Ascending aorta (tissue), 2 donors: Measurements from ENCODE around the gene TRMT11. TPM values are rescaled to one million over a fixed set of nuclear protein-coding genes. Genes with fewer than 3 reads are reported as not detected.
A peak's percentile ranks its signal among the peaks of the same experiment; 100 is the strongest.

Experiments
- DNase-seq, 2 donors: peaks; one replicate each; pipeline ENCODE4 v3.0.0-alpha.2; 2019; ENCODE audit warnings: low spot score in 2 of 2
- H3K27ac ChIP-seq, 2 donors: fragments of 200-600 bp; sonication (generic); one replicate each; pipeline ENCODE4 v1.5.1; 2016 to 2017; ENCODE audit warnings: mild to moderate bottlenecking in 1 of 2
- H3K27me3 ChIP-seq: fragments of 200-600 bp; sonication (generic); one replicate; pipeline ENCODE4 v1.5.1; 2017
- H3K36me3 ChIP-seq, 2 donors: fragments of 200-600 bp; sonication (generic); one replicate each; pipeline ENCODE4 v1.5.1; 2016
- H3K4me1 ChIP-seq, 2 donors: fragments of 200-600 bp; sonication (generic); one replicate each; pipeline ENCODE4 v1.5.1; 2016 to 2017; ENCODE audit warnings: mild to moderate bottlenecking in 1 of 2
- H3K4me3 ChIP-seq, 2 donors: fragments of 200-600 bp; sonication (generic); one replicate each; pipeline ENCODE4 v1.5.1; 2016 to 2017; ENCODE audit warnings: mild to moderate bottlenecking in 1 of 2
- H3K9me3 ChIP-seq, 2 donors: fragments of 200-600 bp; sonication (generic); one replicate each; pipeline ENCODE4 v1.5.1; 2016
- CTCF ChIP-seq, 3 experiments: fragments of 200-600 bp in 2 of 3; fragments of 450-650 bp in 1 of 3; sonication (generic) in 2 of 3; IDR thresholded peaks; one replicate each; pipeline ENCODE4 v1.5.1; 2016 to 2019; ENCODE audit warnings: antibody characterized with exemption in 3 of 3, mild to moderate bottlenecking in 1 of 3, moderate library complexity in 1 of 3
- intact Hi-C: fragments of 100-400 bp; cut with DNase I; formaldehyde crosslinking; loops from one replicate; pipeline ENCODE4 v1.15.1; 2023
- total RNA-seq: library from RNA; depleted of rRNA; stranded (reverse); fragments of >200 nt; gene quantifications from one replicate; pipeline ENCODE4 v1.1.0, GENCODE V29; 2016

Gene TRMT11
- total RNA-seq, 1 donor from 2014 or later = 44.6 TPM

- Histone ChIP-seq H3K4me1 (peaks cover 0 to 3% of the 10 kb centered on the region in 2 donors), H3K27me3 (no peaks in the 10 kb centered on the region), H3K27ac (peak overlapping the region; percentile 87 to 88), H3K36me3 (no peaks in the 10 kb centered on the region), H3K9me3 (no peaks in the 10 kb centered on the region), H3K4me3 (peak overlapping the region; percentile 74 to 83)
- intact Hi-C loops = loop anchor here (10.0 kb wide), 1 partner anchor 832 kb away; the partner anchor contains the start of gene TPD52L1
- no peak for TF ChIP-seq CTCF (IDR thresholded peaks at IDR 0.05)
- DNase-seq = no peak
These were observed 782 bp downstream of the TRMT11 start for GRCh38 chr6:125987026-125987617.

- peaks cover 0 to 3% of the 10 kb centered on the region in 2 donors for H3K4me1 ChIP-seq
These were observed 1.9 kb downstream of the TRMT11 start for GRCh38 chr6:125988280-125988679.

GRCh38 chr6:125989631-125990030 lies 3.3 kb downstream of the TRMT11 start:
- no peak for DNase-seq
- no peak for TF ChIP-seq CTCF (IDR thresholded peaks at IDR 0.05)
- Histone ChIP-seq H3K9me3 (no peaks in the 10 kb centered on the region), H3K4me1 (peaks cover 0 to 3% of the 10 kb centered on the region in 2 donors), H3K27ac (no peak overlapping the region), H3K4me3 (no peak overlapping the region), H3K36me3 (no peaks in the 10 kb centered on the region), H3K27me3 (no peaks in the 10 kb centered on the region)
- intact Hi-C loops = loop anchor here (10.0 kb wide), 1 partner anchor 835 kb away; the partner anchor contains the start of gene TPD52L1

More at GRCh38 chr6:125988280-125988679, 1.9 kb downstream of the TRMT11 start:
- intact Hi-C loops = loop anchor here (10.0 kb wide), 1 partner anchor 833 kb away; the partner anchor contains the start of gene TPD52L1
- no peaks in the 10 kb centered on the region for H3K36me3 ChIP-seq
- no peak for TF ChIP-seq CTCF (IDR thresholded peaks at IDR 0.05)
- H3K27me3 ChIP-seq = no peaks in the 10 kb centered on the region
- no peak for DNase-seq
- H3K4me3 ChIP-seq = no peak overlapping the region
- no peak overlapping the region for H3K27ac ChIP-seq
- H3K9me3 ChIP-seq = no peaks in the 10 kb centered on the region

GRCh38 chr6:125991653-125992052 lies 5.3 kb downstream of the TRMT11 start:
- Histone ChIP-seq H3K27ac (no peak overlapping the region), H3K36me3 (no peaks in the 10 kb centered on the region), H3K4me3 (no peak overlapping the region), H3K27me3 (no peaks in the 10 kb centered on the region), H3K4me1 (no peaks in the 10 kb centered on the region), H3K9me3 (no peaks in the 10 kb centered on the region)
- TF ChIP-seq CTCF (IDR thresholded peaks at IDR 0.05) = no peak
- intact Hi-C loops = no loop called here
- no peak for DNase-seq

- no peak for TF ChIP-seq CTCF (IDR thresholded peaks at IDR 0.05)
- H3K4me3 ChIP-seq = no peak overlapping the region
- no peaks in the 10 kb centered on the region for H3K27me3 ChIP-seq
- intact Hi-C loops = loop anchor here (5.0 kb wide), 1 partner anchor 1272 kb away; the partner anchor contains the start of gene RNF146
- peaks cover 7 to 26% of the 10 kb centered on the region in 2 donors for H3K36me3 ChIP-seq
- H3K4me1 ChIP-seq = no peaks in the 10 kb centered on the region
- no peak for DNase-seq
- H3K27ac ChIP-seq = no peak overlapping the region
- no peaks in the 10 kb centered on the region for H3K9me3 ChIP-seq
These were observed 8.5 kb downstream of the TRMT11 start for GRCh38 chr6:125994670-125995488.
